Stimulated activated CD8-positive, alpha-beta memory T cell treated with anti-CD3 and anti-CD28 coated beads, Interleukin-2, amount 100 ng/mL, for 48 hours (primary cell): ENCODE results near the gene TBXT.
"Not testable (repeated sequence)": the region's sequence is repeated elsewhere in the genome, so short reads cannot be mapped to it uniquely, and the experiment has no call there.

Source experiments
- DNase-seq, 2 donors: peaks; one replicate each; pipeline ENCODE4 v3.0.0-alpha.2; 2020; ENCODE audit warnings: low read depth in 2 of 2

TBXT gene

GRCh38 chr6:166169549-166170421, 2.1 kb upstream of the TBXT start:
- no peak for DNase-seq

- DNase-seq, result no peak
Measured at GRCh38 chr6:166168616-166169548, 1.2 kb upstream of the TBXT start.

- DNase-seq, result no peak
Measured at GRCh38 chr6:166167258-166167731, 356 bp downstream of the TBXT start.

GRCh38 chr6:166166314-166167257, 1.1 kb downstream of the TBXT start:
- DNase-seq, result no peak

GRCh38 chr6:166165558-166166313, 1.9 kb downstream of the TBXT start:
- no peak for DNase-seq

- DNase-seq, result peak in 1 of 2 donors; percentile 4
Measured at GRCh38 chr6:166162599-166163342, 4.9 kb downstream of the TBXT start.

- no peak for DNase-seq
Measured at GRCh38 chr6:166157930-166158617, 9.6 kb downstream of the TBXT start.

- DNase-seq, result no peak
Measured at GRCh38 chr6:166156942-166157341, 10.7 kb downstream of the TBXT start.

GRCh38 chr6:166153966-166154365, 13.7 kb downstream of the TBXT start:
- DNase-seq, result no peak

- DNase-seq, result no peak
Measured at GRCh38 chr6:166152660-166153059, 15.0 kb downstream of the TBXT start.

GRCh38 chr6:166151798-166152197, 15.9 kb downstream of the TBXT start:
- DNase-seq, result no peak

- no peak for DNase-seq
Measured at GRCh38 chr6:166145751-166146150, 21.9 kb downstream of the TBXT start.

- DNase-seq, result no peak
Measured at GRCh38 chr6:166143011-166143410, 24.6 kb downstream of the TBXT start.

GRCh38 chr6:166127624-166128472, 39.8 kb downstream of the TBXT start:
- DNase-seq, result no peak

- DNase-seq, result not testable (repeated sequence)
Measured at GRCh38 chr6:166123115-166123514, 44.5 kb downstream of the TBXT start.

- no peak for DNase-seq
Measured at GRCh38 chr6:166121726-166122125, 45.9 kb downstream of the TBXT start.

- DNase-seq, result no peak
Measured at GRCh38 chr6:166119116-166119911, 48.3 kb downstream of the TBXT start.
